Measurements from ENCODE around the gene SPOPL. TPM values are rescaled to one million over a fixed set of nuclear protein-coding genes. Genes with fewer than 3 reads are reported as not detected.

The SPOPL gene
- total RNA-seq, 1 experiment from 2014 or later: 15.8 TPM

DNA sequence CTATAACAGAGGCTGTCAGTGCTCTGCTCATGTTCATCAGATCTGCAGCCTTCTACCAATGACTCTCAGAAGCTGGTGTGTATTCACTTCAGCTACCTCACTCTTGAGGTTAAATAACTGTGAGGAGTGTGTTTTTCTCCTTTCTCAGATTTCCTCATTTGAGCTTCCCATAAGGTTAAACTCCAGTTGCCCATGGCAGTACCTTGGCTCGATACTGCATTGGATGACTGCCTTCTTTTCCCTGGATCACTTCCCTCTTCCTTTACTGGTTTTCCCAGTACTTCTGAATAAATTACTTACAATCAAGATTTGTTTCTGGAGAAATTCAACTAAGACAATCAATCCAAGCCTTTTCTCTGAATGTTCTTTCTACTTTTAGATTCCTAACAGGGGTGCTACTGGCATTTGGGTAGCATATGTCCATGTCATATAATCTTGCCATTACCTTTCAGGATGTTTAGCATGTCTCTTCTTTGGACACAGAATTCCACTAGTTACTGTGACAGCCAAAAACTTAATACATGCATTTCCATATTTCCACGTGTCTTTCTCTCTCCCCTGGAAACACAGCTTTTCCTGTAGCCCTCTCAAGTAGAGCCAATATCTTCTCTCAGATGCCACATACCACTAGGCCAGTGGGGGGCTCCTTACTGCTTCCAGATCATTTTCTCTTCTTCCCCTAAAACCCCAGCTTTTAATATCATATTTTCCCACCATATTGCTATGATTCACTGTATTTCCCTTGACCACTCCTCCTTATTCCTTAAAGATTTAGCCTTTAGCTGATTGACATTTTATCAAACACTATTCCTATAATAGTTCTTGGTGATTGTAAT lies 15.0 kb upstream of the SPOPL start:
- TF ChIP-seq, protein P1, sequence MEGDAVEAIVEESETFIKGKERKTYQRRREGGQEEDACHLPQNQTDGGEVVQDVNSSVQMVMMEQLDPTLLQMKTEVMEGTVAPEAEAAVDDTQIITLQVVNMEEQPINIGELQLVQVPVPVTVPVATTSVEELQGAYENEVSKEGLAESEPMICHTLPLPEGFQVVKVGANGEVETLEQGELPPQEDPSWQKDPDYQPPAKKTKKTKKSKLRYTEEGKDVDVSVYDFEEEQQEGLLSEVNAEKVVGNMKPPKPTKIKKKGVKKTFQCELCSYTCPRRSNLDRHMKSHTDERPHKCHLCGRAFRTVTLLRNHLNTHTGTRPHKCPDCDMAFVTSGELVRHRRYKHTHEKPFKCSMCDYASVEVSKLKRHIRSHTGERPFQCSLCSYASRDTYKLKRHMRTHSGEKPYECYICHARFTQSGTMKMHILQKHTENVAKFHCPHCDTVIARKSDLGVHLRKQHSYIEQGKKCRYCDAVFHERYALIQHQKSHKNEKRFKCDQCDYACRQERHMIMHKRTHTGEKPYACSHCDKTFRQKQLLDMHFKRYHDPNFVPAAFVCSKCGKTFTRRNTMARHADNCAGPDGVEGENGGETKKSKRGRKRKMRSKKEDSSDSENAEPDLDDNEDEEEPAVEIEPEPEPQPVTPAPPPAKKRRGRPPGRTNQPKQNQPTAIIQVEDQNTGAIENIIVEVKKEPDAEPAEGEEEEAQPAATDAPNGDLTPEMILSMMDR (IDR thresholded peaks at IDR 0.05; ENCODE audit: unreplicated experiment): no peak
- Mint-ChIP-seq H3K27me3 (ENCODE audit: insufficient read depth, unreplicated experiment) (no peaks in the 10 kb centered on the region), H3K9me3 (ENCODE audit: unreplicated experiment) (no peaks in the 10 kb centered on the region), H3K27ac (ENCODE audit: low read depth, unreplicated experiment) (no peak overlapping the region), H3K4me3 (ENCODE audit: unreplicated experiment) (no peak overlapping the region), H3K36me3 (ENCODE audit: insufficient read depth, unreplicated experiment) (no peaks in the 10 kb centered on the region), H3K4me1 (ENCODE audit: insufficient read depth, unreplicated experiment) (no peaks in the 10 kb centered on the region)
- intact Hi-C loops (cut with micrococcal nuclease): no loop called here
- CTCF ChIA-PET: interaction anchor here (0.9 kb wide), 1 partner anchor 12 kb away, joined by 3 read pairs; no protein-coding TSS in a partner anchor
- no peak for DNase-seq (ENCODE audit: unreplicated experiment)
- no TSS peak for BruUV-seq (replicated peaks)
- POLR2A ChIA-PET: interaction anchor here (0.7 kb wide), 1 partner anchor 53 kb away, joined by 3 read pairs; no protein-coding TSS in a partner anchor

DNA sequence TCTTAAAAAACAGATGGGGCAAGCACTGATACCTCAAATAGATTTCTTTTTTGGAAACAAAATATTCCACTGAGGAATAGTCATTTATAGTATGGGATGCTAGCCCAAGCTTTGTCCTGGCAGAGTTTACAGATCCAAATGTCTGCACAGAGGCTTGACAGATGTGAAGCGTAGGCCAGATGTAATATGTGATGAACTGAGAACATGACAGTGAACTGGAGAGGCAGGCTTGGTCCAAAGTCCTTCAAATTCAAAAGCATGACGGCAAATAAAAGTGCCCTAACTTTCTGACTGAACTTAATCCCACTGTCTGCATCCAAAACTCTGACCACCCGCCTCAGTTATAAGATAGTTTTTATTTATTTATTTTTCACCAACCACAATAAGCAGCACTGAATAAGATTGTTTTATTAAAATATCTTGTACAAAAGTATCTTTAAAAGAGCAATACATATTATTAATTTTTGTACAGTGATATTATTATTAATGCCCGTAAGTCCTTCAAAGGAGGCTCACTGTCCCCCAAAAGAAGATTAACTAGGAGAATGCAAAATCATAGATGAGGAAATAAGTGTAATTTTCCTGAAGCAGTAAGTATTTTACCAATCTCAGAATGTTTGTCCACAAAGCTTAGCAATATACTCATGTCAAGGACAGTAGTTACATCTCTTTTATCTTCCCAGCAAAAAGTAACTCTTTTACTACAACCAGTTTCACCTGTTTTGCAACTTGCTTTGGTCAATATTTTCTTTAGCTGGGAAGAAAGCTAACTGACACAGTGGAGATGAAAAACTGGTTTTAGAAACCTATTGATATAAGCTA lies 10.7 kb upstream of the SPOPL start:
- CTCF ChIA-PET: interaction anchor here (0.6 to 1.6 kb wide), 5 partner anchors 10 to 591 kb away, joined by 3 to 5 read pairs (median 3); no protein-coding TSS in a partner anchor
- BruUV-seq (replicated peaks): no TSS peak
- Mint-ChIP-seq H3K27ac (ENCODE audit: low read depth, unreplicated experiment) (no peak overlapping the region), H3K9me3 (ENCODE audit: unreplicated experiment) (no peaks in the 10 kb centered on the region), H3K36me3 (ENCODE audit: insufficient read depth, unreplicated experiment) (no peaks in the 10 kb centered on the region), H3K4me3 (ENCODE audit: unreplicated experiment) (no peak overlapping the region), H3K4me1 (ENCODE audit: insufficient read depth, unreplicated experiment) (no peaks in the 10 kb centered on the region), H3K27me3 (ENCODE audit: insufficient read depth, unreplicated experiment) (no peaks in the 10 kb centered on the region)
- intact Hi-C loops (cut with micrococcal nuclease): no loop called here
- TF ChIP-seq, protein P1 (IDR thresholded peaks at IDR 0.05; ENCODE audit: unreplicated experiment): no peak
- no peak for DNase-seq (ENCODE audit: unreplicated experiment)
- POLR2A ChIA-PET: interaction anchor here (1.5 kb wide), 1 partner anchor 10 kb away, joined by 4 read pairs; no protein-coding TSS in a partner anchor

DNA sequence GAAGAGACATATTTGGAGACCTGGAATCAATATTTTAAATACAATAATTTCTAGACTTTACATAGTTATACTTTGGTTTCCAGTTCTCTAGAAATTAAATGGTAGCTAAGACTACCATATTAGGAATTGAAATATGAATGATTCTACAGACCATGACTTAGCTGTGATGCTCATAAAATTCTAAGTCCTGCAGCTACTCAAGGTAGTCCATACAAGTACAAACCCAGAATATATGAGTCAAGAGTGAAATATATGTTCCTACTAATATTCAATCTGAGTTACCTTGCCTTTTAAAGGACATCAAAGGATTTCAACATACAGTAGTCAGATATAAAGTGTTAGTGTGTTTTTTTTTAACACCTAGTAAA lies 10.1 kb upstream of the SPOPL start:
- Mint-ChIP-seq H3K4me3 (ENCODE audit: unreplicated experiment) (no peak overlapping the region), H3K27ac (ENCODE audit: low read depth, unreplicated experiment) (no peak overlapping the region), H3K27me3 (ENCODE audit: insufficient read depth, unreplicated experiment) (no peaks in the 10 kb centered on the region), H3K4me1 (ENCODE audit: insufficient read depth, unreplicated experiment) (no peaks in the 10 kb centered on the region), H3K9me3 (ENCODE audit: unreplicated experiment) (no peaks in the 10 kb centered on the region), H3K36me3 (ENCODE audit: insufficient read depth, unreplicated experiment) (no peaks in the 10 kb centered on the region)
- ChIA-PET POLR2A (interaction anchor here (1.5 kb wide), 1 partner anchor 9 kb away, joined by 4 read pairs; no protein-coding TSS in a partner anchor), CTCF (interaction anchor here (0.6 to 1.6 kb wide), 5 partner anchors 9 to 592 kb away, joined by 3 to 5 read pairs (median 3); no protein-coding TSS in a partner anchor)
- TF ChIP-seq, protein P1 (IDR thresholded peaks at IDR 0.05; ENCODE audit: unreplicated experiment): no peak
- intact Hi-C loops (cut with micrococcal nuclease): no loop called here
- no TSS peak for BruUV-seq (replicated peaks)
- no peak for DNase-seq (ENCODE audit: unreplicated experiment)

DNA sequence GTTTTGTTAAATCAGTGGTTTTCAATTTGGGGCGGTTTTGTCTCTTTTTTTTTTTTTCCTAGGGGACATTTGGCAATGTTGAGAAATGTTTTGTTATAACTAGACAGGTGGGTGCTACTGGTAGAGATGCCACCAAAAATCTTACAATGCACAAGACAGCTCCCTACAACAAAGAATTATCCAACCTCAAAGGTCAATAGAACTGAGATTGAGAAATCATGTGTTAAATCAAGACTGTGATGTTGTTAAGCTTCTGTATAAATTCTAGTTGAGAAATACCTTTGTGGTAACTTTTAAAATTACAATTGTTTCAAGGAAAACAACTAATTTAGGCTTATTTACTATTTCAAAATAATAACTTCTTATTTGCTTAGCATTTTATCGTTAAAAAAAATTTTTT lies 9.4 kb upstream of the SPOPL start:
- Mint-ChIP-seq H3K4me3 (ENCODE audit: unreplicated experiment) (no peak overlapping the region), H3K9me3 (ENCODE audit: unreplicated experiment) (no peaks in the 10 kb centered on the region), H3K36me3 (ENCODE audit: insufficient read depth, unreplicated experiment) (no peaks in the 10 kb centered on the region), H3K27me3 (ENCODE audit: insufficient read depth, unreplicated experiment) (no peaks in the 10 kb centered on the region), H3K4me1 (ENCODE audit: insufficient read depth, unreplicated experiment) (no peaks in the 10 kb centered on the region), H3K27ac (ENCODE audit: low read depth, unreplicated experiment) (no peak overlapping the region)
- intact Hi-C loops (cut with micrococcal nuclease): no loop called here
- POLR2A ChIA-PET: interaction anchor here (1.5 kb wide), 1 partner anchor 9 kb away, joined by 4 read pairs; no protein-coding TSS in a partner anchor
- TF ChIP-seq, protein P1 (IDR thresholded peaks at IDR 0.05; ENCODE audit: unreplicated experiment): no peak
- no TSS peak for BruUV-seq (replicated peaks)
- CTCF ChIA-PET: interaction anchor here (1.6 kb wide), 1 partner anchor 16 kb away, joined by 5 read pairs; no protein-coding TSS in a partner anchor
- no peak for DNase-seq (ENCODE audit: unreplicated experiment)
